NCI-H2196 treated with DMSO at 0.1 percent for 48 hours (cell line): ENCODE data around the gene BLMH.

ENCODE experiments used
- DNase-seq: peaks from one replicate; lab custom pipeline; 2025; ENCODE audit not compliant: unreplicated experiment; lab: John Stamatoyannopoulos, UW

The BLMH gene

GRCh38 chr17:30308406-30308805 is 16.7 kb upstream of the BLMH start:
- no peak for DNase-seq

DNA sequence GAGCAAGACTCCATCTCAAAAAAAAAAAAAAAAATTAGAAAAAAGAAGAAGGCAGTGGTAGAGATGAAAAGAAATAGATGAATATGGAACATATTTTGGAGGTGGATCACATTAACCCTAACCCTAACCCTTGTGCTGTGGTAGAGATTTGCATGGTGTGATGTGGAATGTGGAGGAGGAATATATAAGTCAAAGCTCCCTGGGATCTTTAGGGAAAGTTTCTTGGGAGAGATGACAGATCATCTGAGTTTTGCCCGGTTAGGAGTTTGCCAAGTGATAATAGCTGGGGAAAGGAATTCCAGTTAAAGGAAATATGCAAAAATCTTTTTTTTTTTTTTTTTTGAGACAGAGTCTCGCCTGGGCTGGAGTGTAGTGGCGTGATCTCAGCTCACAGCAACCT is 13.0 kb upstream of the BLMH start:
- no peak for DNase-seq

DNA sequence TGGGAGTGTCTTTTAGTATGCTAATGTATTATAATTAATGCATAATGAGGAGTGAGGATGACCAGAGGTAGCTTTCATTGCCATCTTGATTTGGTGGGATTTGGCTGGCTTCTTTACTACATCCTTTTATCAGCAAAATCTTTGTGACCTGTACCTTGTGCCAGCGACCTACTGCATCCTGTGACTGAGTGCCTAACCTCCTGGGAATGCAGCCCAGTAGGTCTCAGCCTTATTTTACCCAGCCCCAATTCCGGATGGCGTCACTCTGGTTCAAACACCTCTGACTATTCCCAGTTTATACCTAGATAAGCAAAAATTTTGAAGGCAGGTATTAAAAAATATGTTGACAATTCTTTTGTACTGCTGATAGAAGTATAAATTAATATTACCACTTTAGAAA is 10.5 kb upstream of the BLMH start:
- no peak for DNase-seq

DNA sequence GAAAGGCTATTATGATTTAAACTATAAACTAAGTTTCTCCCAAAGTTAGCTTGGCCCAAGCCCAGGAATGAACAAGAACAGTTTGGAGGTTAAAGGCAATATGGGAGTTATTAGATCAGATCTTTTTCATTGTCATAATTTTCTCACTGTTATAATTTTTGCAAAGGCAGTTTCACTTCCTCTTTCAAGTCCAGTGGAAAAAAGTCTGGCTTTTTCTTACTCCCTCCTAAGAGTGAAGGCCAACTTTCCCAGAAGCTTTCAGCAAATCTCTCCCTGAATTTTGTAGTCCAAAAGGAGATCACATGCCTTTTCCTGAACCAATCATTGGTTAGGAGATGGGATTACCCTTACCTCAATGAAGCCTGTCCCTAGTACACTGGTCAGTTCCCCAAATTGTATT is 9.1 kb upstream of the BLMH start:
- DNase-seq, result no peak

DNA sequence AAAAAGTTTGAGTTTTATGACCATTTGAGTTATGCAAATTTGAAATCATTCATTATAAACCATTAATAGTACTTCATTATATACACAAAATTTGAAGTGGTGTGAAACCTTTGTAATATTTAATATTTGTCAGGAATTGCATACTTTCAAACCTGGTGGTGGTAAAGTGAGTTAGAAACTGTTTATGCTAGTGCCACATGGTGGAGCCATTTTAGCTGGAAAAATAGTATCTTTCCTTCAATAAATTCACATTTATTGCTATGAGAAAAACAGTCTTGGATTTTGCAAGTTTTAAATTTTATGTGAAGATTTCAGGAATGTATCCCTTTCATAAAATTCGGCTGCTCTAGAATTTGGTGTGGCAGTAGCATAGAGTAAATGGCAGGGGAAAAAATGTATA is 7.3 kb upstream of the BLMH start:
- no peak for DNase-seq

GRCh38 chr17:30297715-30298114 is 6.0 kb upstream of the BLMH start:
- no peak for DNase-seq

GRCh38 chr17:30296499-30297080 is 4.8 kb upstream of the BLMH start:
- no peak for DNase-seq

GRCh38 chr17:30292286-30292858 is 628 bp upstream of the BLMH start:
- DNase-seq, result no peak

DNA sequence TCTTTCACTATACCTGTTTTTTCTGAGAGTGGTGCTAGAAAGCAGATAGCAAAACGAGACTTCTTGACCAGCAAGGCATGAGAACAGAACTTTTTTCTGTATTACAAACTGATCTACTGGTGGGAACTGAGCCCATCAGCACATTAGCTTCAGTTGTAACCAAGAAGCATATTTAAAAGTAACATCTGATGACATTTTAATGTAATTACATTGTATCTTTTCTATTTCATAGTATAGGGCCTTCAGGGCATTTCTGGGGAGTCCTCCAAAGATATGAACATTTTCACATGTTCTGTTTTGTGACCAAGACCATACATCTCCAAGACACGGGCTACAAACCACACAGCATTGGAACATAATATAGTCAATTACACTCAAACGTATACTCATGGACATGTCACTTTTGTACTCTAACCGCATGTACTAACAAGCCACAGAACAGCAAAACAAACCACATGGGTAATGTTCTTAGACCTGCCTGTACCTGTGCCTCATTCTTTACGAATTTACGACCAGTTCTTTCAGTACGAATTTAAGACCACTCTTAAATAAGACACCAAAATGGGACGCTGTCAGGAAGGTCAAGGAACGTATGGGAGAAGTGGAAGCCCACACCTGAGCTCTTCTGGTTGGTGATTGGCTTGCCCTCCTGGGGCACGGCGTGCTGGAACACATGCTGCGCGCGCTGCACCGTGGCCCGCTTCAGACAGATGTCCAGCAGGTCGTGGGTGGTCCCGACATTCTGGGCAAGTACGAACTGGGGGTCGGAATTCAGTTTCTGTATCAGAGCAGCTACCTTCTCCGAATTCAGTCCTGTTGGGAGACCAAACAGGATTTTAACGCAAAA is 825 bp downstream of the BLMH start:
- DNase-seq, result no peak

- no peak for DNase-seq
Observed at GRCh38 chr17:30290077-30290476, 1.7 kb downstream of the BLMH start.

- no peak for DNase-seq
Observed at GRCh38 chr17:30279156-30279555, 12.6 kb downstream of the BLMH start.

GRCh38 chr17:30278032-30278431 is 13.7 kb downstream of the BLMH start:
- DNase-seq, result no peak

- DNase-seq, result no peak
Observed at GRCh38 chr17:30275911-30276310, 15.8 kb downstream of the BLMH start.

DNA sequence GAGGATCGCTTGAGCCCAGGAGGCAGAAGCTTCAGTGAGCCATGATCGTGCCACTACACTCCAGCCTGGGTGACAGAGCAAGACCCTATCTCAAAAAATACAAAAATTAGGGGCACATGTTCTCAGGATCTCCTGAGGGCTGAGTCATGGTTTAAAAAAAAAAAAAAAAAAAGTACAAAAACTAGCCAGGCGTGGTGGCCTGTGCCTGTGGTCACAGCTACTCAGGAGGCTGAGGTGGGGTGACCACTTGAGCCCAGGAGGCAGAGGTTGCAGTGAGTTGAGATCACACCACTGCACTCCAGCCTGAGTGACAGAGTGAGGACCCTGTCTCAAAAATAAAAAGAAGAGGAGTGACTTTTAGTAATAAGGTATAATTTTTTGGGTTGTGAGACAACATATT is 16.9 kb downstream of the BLMH start:
- no peak for DNase-seq

GRCh38 chr17:30273373-30273772 is 18.4 kb downstream of the BLMH start:
- no peak for DNase-seq

DNA sequence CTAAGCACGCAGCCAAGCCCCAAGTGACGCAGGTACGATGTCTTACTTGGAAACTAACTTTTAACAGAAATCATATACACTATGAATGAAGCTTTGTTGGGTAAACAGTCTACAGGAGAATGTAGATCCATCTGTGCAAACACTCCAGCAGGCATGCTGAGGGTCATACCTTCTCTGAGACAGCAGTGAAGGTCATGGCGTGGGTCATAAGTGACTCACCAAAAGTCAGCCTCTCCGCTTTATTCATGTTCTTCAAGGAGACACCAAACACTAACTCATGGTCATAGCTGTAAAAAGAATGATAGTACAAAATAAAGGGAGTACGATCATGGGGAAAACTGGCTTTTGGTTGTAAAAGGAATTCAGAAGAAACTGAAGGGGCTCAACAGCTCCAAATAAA is 20.6 kb downstream of the BLMH start:
- DNase-seq, result no peak

DNA sequence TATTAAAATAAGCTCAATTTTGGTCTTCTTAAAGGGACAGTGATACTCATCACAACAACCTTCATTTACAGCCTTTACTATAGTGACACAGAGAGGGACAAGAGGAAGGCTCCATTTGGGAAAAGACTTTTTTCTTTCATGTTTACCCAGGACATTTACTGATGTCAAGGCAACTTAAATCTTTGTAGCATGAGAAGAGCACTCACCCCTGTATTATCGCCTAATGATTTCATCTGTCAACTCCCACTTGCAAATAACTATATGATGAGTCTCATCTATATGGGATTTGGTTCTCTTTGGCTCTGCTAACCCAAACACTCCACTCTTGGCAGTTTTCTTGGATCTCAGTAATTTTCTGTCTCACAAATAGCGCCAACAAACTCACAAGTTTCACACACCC is 24.1 kb downstream of the BLMH start:
- DNase-seq, result no peak

DNA sequence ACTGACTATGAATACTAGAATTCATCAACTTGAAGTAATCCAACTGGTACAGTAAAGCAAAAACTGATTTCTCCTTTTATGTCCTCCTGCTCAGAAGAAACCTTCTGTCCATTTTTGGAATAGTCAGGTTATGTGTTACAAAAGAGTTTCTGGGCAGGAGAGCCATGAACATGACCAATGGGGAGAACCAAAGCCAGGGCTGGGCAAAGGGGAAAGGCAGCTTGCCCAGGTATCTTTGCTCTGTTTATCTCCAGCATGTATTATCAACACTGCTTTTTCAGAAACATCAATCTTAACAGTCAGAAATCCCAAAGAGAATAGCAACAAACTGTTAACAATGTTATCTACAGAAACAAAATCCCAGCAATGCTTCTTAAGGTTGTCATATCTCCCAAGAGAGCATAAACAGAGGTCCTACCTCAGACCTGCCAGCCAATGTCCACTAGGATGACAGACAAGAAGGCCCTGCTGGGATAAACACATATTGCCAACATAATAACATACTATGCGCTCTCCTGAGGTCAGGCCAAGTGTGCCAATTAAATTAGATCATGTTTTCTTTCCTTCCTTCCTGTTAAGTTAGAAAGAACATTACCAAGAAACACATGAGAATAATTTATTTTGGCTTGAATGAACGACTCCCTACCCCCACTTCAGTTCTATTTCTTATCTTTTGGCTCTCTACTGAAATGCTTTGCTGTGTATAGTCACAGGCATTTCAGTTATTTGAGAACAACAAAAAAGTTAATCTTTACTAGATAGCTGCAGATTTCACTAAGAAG is 28.0 kb downstream of the BLMH start:
- no peak for DNase-seq

DNA sequence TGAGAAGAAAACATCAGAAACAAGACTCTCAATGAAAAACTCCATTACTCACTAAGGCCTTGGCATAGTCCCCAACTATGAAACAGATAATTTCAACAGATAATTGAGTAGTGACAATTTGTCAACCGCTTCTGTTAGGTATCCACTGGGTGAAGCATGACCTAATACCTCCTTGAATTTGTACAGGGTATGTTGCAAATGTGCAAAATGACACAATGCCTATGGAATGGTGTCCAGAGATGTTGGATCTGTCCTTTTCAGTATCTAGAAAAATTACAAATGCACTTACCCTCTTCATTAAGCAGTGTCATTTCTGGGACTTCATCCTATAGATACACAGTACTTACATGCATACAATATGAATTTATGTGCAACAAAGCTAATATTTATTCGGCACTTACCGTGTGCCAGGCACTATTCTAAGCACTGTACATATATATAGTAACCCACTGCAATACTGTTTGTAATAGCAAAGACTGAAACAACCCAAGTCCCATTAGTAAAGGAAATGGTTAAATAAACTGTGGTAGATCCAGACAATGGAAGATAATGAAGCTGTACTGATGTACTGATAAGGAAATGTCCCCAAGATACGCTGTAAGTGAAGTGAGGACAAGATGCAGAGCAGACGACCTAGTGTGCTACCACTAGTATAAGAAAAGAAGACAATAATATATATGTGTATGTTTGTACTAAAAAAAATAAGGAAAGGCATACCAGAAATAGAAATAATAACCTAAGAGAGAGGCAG is 34.8 kb downstream of the BLMH start:
- no peak for DNase-seq

- DNase-seq, result no peak
Observed at GRCh38 chr17:30254150-30254549, 37.6 kb downstream of the BLMH start.

DNA sequence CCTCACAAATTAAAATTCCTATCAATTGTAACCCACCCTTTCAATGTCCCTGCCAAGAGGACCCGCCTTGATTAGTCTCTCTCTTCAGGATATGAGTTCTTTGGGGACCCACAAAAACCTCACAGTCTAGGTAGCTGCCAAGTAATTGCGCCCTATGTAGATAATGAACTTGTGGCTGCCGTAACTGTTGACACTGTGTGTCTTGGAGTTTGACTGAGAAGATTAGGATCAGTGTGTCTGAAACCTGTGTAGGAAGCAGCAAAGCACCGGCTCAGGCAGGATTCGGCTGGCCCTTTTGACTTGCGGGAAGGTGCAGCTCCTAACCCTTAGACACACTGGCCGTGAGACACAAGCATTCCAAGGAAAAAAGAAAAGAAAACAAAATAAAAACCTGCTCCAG is 38.4 kb downstream of the BLMH start:
- no peak for DNase-seq
